ENCODE data around the gene SPATS1. TPM values are rescaled to one million over a fixed set of nuclear protein-coding genes. Genes with fewer than 3 reads are reported as not detected.

The SPATS1 gene
- total RNA-seq, 1 donor from 2014 or later = not detected

DNA sequence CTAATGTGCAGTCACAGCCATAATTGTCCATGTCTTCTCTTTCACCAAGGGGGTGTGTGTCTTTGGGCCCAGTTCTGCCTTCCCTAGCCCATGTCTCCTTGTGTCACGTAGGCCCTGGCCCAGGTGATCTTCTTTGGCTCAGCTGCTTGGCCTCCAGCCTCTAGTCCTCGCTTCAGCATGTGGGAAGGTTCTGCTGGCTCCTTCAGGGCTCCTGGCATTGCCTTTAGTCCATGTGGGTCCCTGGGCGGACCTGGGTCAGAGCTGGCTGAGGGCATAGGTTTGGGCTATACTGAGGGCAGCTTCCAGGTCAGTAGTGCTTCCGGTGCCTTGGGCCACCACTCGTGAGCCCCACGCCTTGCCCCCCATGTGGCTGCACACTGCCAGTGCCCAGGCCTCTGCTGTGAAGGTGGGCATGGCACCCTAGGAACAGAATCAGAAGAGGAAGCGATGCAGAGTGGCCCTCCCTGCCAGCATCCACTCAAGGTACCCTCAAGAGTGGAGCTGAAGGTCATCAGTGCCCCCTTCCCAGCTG, 42.1 kb upstream of the SPATS1 start:
- Mint-ChIP-seq H3K4me1 (peaks cover 18% of the 10 kb centered on the region), H3K27me3 (ENCODE audit: insufficient read depth, low read depth) (peaks cover 15% of the 10 kb centered on the region), H3K36me3 (peaks cover 20% of the 10 kb centered on the region), H3K27ac (no peak overlapping the region), H3K9me3 (peaks cover 2% of the 10 kb centered on the region), H3K4me3 (no peak overlapping the region)
- no peak for TF ChIP-seq EZH2phosphoT487 (IDR thresholded peaks at IDR 0.05)
- TF ChIP-seq EZH2 (IDR thresholded peaks at IDR 0.05) = no peak
- no peak for TF ChIP-seq CTCF (IDR thresholded peaks at IDR 0.05)
- H3K27me3 ChIP-seq = peaks cover 32% of the 10 kb centered on the region
- peaks cover 16% of the 10 kb centered on the region for H3F3A ChIP-seq (ENCODE audit: low read depth)
- H3K4me3 ChIP-seq = no peak overlapping the region
- peaks cover 15% of the 10 kb centered on the region for H4K20me1 ChIP-seq (ENCODE audit: low read depth)
- no peak for DNase-seq (ENCODE audit: low spot score)
- no peaks in the 10 kb centered on the region for H3K79me2 ChIP-seq (ENCODE audit: low read depth)
- no peak overlapping the region for H3K4me2 ChIP-seq
- H3K36me3 ChIP-seq = no peaks in the 10 kb centered on the region
- H3K9me3 ChIP-seq (ENCODE audit: low read depth) = no peaks in the 10 kb centered on the region
- H3K4me1 ChIP-seq = peaks cover 2% of the 10 kb centered on the region
- H2AFZ ChIP-seq (replicated peaks) = no peak overlapping the region
- H3K9ac ChIP-seq = no peak overlapping the region
- no peak overlapping the region for H3K27ac ChIP-seq

GRCh38 chr6:44301106-44301505, 41.3 kb upstream of the SPATS1 start:
- Histone ChIP-seq H3K27me3 (peaks cover 24% of the 10 kb centered on the region), H3K9ac (no peak overlapping the region), H3K4me1 (peaks cover 2% of the 10 kb centered on the region), H4K20me1 (ENCODE audit: low read depth) (peaks cover 15% of the 10 kb centered on the region), H3K4me3 (no peak overlapping the region), H3K36me3 (no peaks in the 10 kb centered on the region), H3K79me2 (ENCODE audit: low read depth) (no peaks in the 10 kb centered on the region), H2AFZ (replicated peaks) (no peak overlapping the region), H3K9me3 (ENCODE audit: low read depth) (no peaks in the 10 kb centered on the region), H3F3A (ENCODE audit: low read depth) (peaks cover 16% of the 10 kb centered on the region), H3K27ac (no peak overlapping the region), H3K4me2 (no peak overlapping the region)
- peaks cover 26% of the 10 kb centered on the region for H3K36me3 Mint-ChIP-seq
- DNase-seq (ENCODE audit: low spot score) = no peak
- H3K27me3 Mint-ChIP-seq (ENCODE audit: insufficient read depth, low read depth) = peaks cover 15% of the 10 kb centered on the region
- H3K4me3 Mint-ChIP-seq = no peak overlapping the region
- H3K27ac Mint-ChIP-seq = no peak overlapping the region
- TF ChIP-seq EZH2phosphoT487 (IDR thresholded peaks at IDR 0.05) (no peak), EZH2 (IDR thresholded peaks at IDR 0.05) (no peak), CTCF (IDR thresholded peaks at IDR 0.05) (no peak)
- peaks cover 2% of the 10 kb centered on the region for H3K9me3 Mint-ChIP-seq
- peaks cover 24% of the 10 kb centered on the region for H3K4me1 Mint-ChIP-seq

DNA sequence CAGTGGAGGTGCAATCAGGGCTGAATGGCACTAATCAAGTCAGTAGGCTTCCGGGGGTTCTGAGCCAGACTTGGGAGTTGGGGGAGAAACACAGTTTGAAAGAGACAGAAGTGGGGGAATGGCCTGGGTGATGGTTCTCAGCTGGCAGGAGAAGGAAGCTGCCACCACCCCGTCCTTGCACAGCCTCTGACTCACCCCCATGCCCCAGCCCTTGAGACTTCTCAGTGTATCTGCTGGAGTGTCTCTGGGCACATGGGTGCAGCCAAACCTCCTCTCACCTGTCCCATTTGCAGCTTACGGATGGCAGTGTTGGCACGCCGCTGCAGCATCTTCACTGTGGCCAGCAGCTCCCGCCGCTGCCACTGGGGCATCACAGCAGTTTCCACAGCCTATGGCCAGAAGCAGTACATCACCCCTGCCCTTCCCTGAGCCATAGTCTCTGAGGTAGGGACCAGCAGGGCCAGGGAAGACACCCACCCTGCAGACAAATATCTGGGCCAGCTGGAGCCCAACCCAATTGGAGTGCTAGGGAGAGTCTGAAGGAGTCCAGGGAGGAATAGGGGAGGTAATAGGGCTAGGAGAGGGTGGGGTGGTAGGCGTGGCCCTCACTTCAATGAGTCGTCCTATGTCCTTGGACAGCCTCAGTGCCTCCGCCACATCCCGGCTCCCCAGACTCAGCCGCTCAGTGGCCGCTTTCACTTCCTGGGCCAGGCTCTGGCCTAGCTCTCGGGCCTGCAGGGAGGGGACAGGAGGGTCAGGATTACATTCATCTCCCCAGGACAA, 40.5 kb upstream of the SPATS1 start:
- no peaks in the 10 kb centered on the region for H3K9me3 Mint-ChIP-seq
- no peak overlapping the region for H3K27ac Mint-ChIP-seq
- peaks cover 28% of the 10 kb centered on the region for H3K36me3 Mint-ChIP-seq
- Histone ChIP-seq H3K4me1 (peaks cover under 1% of the 10 kb centered on the region), H4K20me1 (ENCODE audit: low read depth) (peaks cover 15% of the 10 kb centered on the region), H3K79me2 (ENCODE audit: low read depth) (no peaks in the 10 kb centered on the region), H3F3A (ENCODE audit: low read depth) (peaks cover 16% of the 10 kb centered on the region), H3K9ac (no peak overlapping the region), H3K4me2 (no peak overlapping the region), H2AFZ (replicated peaks) (no peak overlapping the region), H3K9me3 (ENCODE audit: low read depth) (no peaks in the 10 kb centered on the region), H3K27me3 (peaks cover 15% of the 10 kb centered on the region), H3K4me3 (no peak overlapping the region), H3K36me3 (no peaks in the 10 kb centered on the region), H3K27ac (no peak overlapping the region)
- H3K4me3 Mint-ChIP-seq = no peak overlapping the region
- H3K4me1 Mint-ChIP-seq = peaks cover 17% of the 10 kb centered on the region
- no peak for TF ChIP-seq EZH2phosphoT487 (IDR thresholded peaks at IDR 0.05)
- TF ChIP-seq EZH2 (IDR thresholded peaks at IDR 0.05) = no peak
- TF ChIP-seq CTCF (IDR thresholded peaks at IDR 0.05) = no peak
- no peak for DNase-seq (ENCODE audit: low spot score)
- peaks cover 9% of the 10 kb centered on the region for H3K27me3 Mint-ChIP-seq (ENCODE audit: insufficient read depth, low read depth)

Measured in neural progenitor cell (in vitro differentiated cells).